ENCODE measurements around the gene EPB41L4B. TPM values are rescaled to one million over a fixed set of nuclear protein-coding genes. Genes with fewer than 3 reads are reported as not detected.

The EPB41L4B gene
- total RNA-seq, 2 donors from 2014 or later: 13.3 to 15.1 TPM

- 80% methylated on average over 9 of the region's 9 CpGs for WGBS
- TF ChIP-seq CTCF (IDR thresholded peaks at IDR 0.05) (no peak), POLR2A (IDR thresholded peaks at IDR 0.05) (no peak), POLR2AphosphoS5 (IDR thresholded peaks at IDR 0.05) (no peak)
- no peak for DNase-seq (ENCODE audit: low spot score)
Measured at GRCh38 chr9:109179801-109180523, 140.9 kb downstream of the EPB41L4B start.

GRCh38 chr9:109176963-109177362 is 143.9 kb downstream of the EPB41L4B start:
- WGBS: 81% methylated on average over 2 of the region's 2 CpGs
- Histone ChIP-seq H3K27ac (no peak overlapping the region), H3K36me3 (no peaks in the 10 kb centered on the region), H3K9me3 (no peaks in the 10 kb centered on the region), H3K27me3 (replicated peaks; ENCODE audit: insufficient read depth) (no peaks in the 10 kb centered on the region), H3K4me1 (replicated peaks) (no peaks in the 10 kb centered on the region), H3K4me3 (no peak overlapping the region)
- DNase-seq (ENCODE audit: low spot score): no peak
- TF ChIP-seq CTCF (IDR thresholded peaks at IDR 0.05) (no peak), POLR2A (IDR thresholded peaks at IDR 0.05) (no peak), POLR2AphosphoS5 (IDR thresholded peaks at IDR 0.05) (no peak)
- intact Hi-C loops (cut with DNase I): no loop called here

More at GRCh38 chr9:109179801-109180523, 140.9 kb downstream of the EPB41L4B start:
- H3K4me3 ChIP-seq: no peak overlapping the region
- intact Hi-C loops (cut with DNase I): loop anchor here (10.0 kb wide), 1 partner anchor 55 kb away; no protein-coding TSS in a partner anchor
- no peaks in the 10 kb centered on the region for H3K9me3 ChIP-seq
- no peak overlapping the region for H3K27ac ChIP-seq
- no peaks in the 10 kb centered on the region for H3K36me3 ChIP-seq
- H3K27me3 ChIP-seq (replicated peaks; ENCODE audit: insufficient read depth): no peaks in the 10 kb centered on the region
- no peaks in the 10 kb centered on the region for H3K4me1 ChIP-seq (replicated peaks)

- no peaks in the 10 kb centered on the region for H3K27me3 ChIP-seq (replicated peaks; ENCODE audit: insufficient read depth)
- intact Hi-C loops (cut with DNase I): no loop called here
- H3K4me1 ChIP-seq (replicated peaks): no peaks in the 10 kb centered on the region
- 58% methylated on average over 8 of the region's 8 CpGs for WGBS
- H3K9me3 ChIP-seq: no peaks in the 10 kb centered on the region
- H3K36me3 ChIP-seq: no peaks in the 10 kb centered on the region
- H3K27ac ChIP-seq: no peak overlapping the region
- no peak for DNase-seq (ENCODE audit: low spot score)
- TF ChIP-seq CTCF (IDR thresholded peaks at IDR 0.05): no peak
- no peak overlapping the region for H3K4me3 ChIP-seq
Measured at GRCh38 chr9:109176386-109176785, 144.5 kb downstream of the EPB41L4B start.

GRCh38 chr9:109172935-109173334 is 147.9 kb downstream of the EPB41L4B start:
- no peak overlapping the region for H3K27ac ChIP-seq
- 64% methylated on average over 1 of the region's 1 CpG for WGBS
- no peaks in the 10 kb centered on the region for H3K27me3 ChIP-seq (replicated peaks; ENCODE audit: insufficient read depth)
- TF ChIP-seq CTCF (IDR thresholded peaks at IDR 0.05) (no peak), POLR2AphosphoS5 (IDR thresholded peaks at IDR 0.05) (no peak), POLR2A (IDR thresholded peaks at IDR 0.05) (no peak)
- H3K4me3 ChIP-seq: no peak overlapping the region
- intact Hi-C loops (cut with DNase I): no loop called here
- H3K36me3 ChIP-seq: no peaks in the 10 kb centered on the region
- no peaks in the 10 kb centered on the region for H3K9me3 ChIP-seq
- no peak for DNase-seq (ENCODE audit: low spot score)
- no peaks in the 10 kb centered on the region for H3K4me1 ChIP-seq (replicated peaks)

GRCh38 chr9:109171926-109172325 is 148.9 kb downstream of the EPB41L4B start:
- H3K4me1 ChIP-seq (replicated peaks): no peaks in the 10 kb centered on the region
- intact Hi-C loops (cut with DNase I): no loop called here
- WGBS: 96% methylated on average over 3 of the region's 3 CpGs
- no peak for DNase-seq (ENCODE audit: low spot score)
- H3K9me3 ChIP-seq: no peaks in the 10 kb centered on the region
- no peak overlapping the region for H3K27ac ChIP-seq
- no peaks in the 10 kb centered on the region for H3K36me3 ChIP-seq
- no peaks in the 10 kb centered on the region for H3K27me3 ChIP-seq (replicated peaks; ENCODE audit: insufficient read depth)
- no peak overlapping the region for H3K4me3 ChIP-seq
- TF ChIP-seq CTCF (IDR thresholded peaks at IDR 0.05) (no peak), POLR2A (IDR thresholded peaks at IDR 0.05) (no peak), POLR2AphosphoS5 (IDR thresholded peaks at IDR 0.05) (no peak)
